ENCODE results near the gene LRTM1.

Gene LRTM1

DNA sequence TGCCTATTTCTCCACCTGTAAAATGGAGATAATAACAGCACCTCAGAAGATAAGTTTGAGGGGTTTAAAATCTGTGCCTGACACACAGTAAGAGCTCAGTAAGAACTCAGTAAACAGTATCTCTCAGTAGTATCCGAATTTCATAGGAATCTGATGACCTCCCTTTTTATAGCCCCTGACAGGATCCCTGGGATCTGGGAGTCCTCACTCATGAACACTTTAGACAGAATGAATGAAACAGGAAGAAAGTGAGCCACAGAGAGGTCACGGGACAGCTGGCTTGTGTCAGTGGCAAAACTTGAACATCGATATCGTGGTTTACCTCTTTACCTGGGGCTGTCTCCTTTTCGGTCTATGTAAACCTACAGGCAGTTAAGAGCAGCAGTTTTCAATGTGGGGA lies 51.2 kb downstream of the LRTM1 start:
- H3K4me3 ChIP-seq (ENCODE audit: low read depth, low read length) = no peak overlapping the region
- TF ChIP-seq, protein P1, sequence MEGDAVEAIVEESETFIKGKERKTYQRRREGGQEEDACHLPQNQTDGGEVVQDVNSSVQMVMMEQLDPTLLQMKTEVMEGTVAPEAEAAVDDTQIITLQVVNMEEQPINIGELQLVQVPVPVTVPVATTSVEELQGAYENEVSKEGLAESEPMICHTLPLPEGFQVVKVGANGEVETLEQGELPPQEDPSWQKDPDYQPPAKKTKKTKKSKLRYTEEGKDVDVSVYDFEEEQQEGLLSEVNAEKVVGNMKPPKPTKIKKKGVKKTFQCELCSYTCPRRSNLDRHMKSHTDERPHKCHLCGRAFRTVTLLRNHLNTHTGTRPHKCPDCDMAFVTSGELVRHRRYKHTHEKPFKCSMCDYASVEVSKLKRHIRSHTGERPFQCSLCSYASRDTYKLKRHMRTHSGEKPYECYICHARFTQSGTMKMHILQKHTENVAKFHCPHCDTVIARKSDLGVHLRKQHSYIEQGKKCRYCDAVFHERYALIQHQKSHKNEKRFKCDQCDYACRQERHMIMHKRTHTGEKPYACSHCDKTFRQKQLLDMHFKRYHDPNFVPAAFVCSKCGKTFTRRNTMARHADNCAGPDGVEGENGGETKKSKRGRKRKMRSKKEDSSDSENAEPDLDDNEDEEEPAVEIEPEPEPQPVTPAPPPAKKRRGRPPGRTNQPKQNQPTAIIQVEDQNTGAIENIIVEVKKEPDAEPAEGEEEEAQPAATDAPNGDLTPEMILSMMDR (IDR thresholded peaks at IDR 0.05; ENCODE audit: low read depth, low read length) = no peak
- no peak for DNase-seq
- H3K4me1 ChIP-seq = no peaks in the 10 kb centered on the region
- no peaks in the 10 kb centered on the region for H3K9me3 ChIP-seq
- no peaks in the 10 kb centered on the region for H3K36me3 ChIP-seq
- H3K27me3 ChIP-seq = no peaks in the 10 kb centered on the region

DNA sequence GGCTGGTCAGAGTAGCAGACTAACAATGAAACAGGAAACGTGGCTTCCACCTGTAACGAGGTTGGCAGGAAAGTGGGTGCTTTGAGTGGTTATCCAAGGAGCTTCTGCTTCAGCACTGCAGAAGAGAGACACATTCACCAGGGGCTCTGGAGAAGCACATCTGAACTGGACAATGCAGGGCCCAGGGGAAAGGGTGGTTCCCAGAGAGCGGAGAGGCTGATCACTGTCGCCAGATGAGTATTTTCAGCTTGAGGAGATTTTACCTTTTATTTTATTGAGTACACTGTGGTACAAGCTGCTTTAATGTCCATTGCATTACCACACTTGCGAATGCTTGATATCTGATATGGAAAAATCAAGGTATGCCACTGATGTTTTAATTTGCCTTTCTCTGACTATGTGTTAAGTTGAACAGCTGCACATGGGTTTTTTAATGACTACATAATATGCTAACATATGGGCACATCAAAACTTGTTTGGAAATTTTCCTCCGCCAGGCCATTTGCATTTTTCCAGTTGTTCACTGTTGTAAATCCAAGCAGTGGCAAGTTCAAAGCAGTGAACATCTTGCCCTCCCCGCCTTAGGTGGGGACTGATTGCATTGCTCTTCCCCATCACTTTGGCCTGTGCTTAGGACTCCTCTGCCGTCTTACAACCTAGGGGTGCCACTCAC lies 52.1 kb downstream of the LRTM1 start:
- Histone ChIP-seq H3K4me3 (ENCODE audit: low read depth, low read length) (no peak overlapping the region), H3K36me3 (no peaks in the 10 kb centered on the region), H3K27me3 (no peaks in the 10 kb centered on the region), H3K4me1 (no peaks in the 10 kb centered on the region), H3K9me3 (no peaks in the 10 kb centered on the region)
- TF ChIP-seq, protein P1 (IDR thresholded peaks at IDR 0.05; ENCODE audit: low read depth, low read length) = no peak
- DNase-seq = no peak

DNA sequence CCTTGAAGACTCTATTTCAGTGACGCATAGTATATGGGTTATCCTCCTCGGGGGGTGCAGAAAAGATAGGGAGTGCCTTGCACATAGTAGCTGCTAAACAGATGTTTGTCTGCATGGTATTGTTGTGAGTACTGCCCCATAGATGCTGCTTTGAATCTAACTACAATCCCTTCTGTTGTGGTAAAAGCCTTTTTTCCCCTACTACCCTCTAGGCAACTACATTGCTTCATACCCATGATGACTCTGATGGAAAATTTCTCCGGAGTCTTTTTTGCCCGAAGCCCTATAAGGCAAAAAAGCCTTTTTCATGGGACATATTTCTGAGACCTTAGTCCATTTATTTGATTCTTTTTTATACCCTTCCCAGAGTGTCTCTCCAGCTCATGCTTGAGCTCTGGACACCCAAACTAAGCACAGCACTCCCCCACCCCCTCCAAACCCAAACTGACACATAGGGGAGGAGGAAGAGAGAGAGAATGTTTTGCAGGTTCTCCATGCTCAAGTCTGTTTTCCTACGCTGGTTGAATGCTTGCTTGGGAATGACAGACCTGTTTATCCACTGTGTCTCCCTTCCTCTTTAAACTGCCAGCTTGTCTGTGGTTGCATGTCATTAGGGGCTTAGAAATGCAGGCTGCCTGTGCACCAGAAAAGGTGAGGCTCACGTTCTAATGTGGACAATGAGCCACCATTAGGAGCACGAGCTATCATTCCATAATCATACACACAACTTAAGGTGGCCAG lies 52.9 kb downstream of the LRTM1 start:
- Histone ChIP-seq H3K9me3 (no peaks in the 10 kb centered on the region), H3K27me3 (no peaks in the 10 kb centered on the region), H3K4me3 (ENCODE audit: low read depth, low read length) (no peak overlapping the region), H3K36me3 (no peaks in the 10 kb centered on the region), H3K4me1 (no peaks in the 10 kb centered on the region)
- TF ChIP-seq, protein P1 (IDR thresholded peaks at IDR 0.05; ENCODE audit: low read depth, low read length) = no peak
- no peak for DNase-seq

DNA sequence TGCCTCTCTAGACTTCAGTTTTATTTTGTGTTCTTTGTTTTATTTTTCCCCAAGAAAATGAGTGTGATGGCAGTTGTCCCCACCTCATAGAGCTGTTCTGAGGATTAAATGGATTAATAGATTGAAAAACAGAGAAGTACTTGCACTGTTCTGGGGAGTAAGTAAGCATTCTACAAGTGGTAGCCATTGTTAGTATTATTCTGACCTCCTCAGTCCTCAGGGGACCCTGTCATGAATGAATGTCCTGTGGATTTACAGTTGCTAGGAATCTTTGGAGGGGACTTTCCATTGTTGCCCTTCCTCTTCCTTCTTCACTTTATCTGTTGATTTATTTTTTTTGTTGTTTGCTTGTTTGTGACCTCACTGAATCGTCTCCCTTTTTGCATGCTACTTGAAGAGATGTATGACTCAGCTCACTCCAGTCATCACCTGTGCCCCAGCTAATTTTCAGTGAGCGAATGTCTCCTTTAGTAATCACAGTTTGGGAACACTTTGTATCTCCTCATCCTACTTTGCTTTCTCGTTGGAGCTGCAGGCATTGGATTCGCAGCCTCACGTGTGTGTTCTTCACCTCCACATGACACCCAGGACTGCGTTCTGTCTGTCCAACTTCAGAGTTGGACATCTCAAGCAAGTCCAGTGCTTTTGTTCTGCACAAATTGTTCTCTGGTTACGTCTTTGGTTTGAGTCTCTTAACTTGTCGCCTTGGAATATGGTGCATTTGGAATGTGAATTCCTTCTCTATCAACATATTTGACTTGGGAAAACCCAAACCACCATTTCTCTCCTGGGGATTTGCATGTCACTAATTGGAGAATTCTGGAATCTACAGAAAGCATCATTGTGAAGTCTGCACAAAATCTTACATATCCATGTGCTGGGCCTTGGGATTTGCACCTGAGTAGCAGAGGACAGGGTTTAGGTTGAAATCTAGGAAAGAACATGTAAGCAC lies 54.5 kb downstream of the LRTM1 start:
- H3K4me3 ChIP-seq (ENCODE audit: low read depth, low read length) = no peak overlapping the region
- H3K27me3 ChIP-seq = no peaks in the 10 kb centered on the region
- H3K36me3 ChIP-seq = no peaks in the 10 kb centered on the region
- TF ChIP-seq, protein P1 (IDR thresholded peaks at IDR 0.05; ENCODE audit: low read depth, low read length) = no peak
- no peaks in the 10 kb centered on the region for H3K4me1 ChIP-seq
- H3K9me3 ChIP-seq = no peaks in the 10 kb centered on the region
- no peak for DNase-seq

DNA sequence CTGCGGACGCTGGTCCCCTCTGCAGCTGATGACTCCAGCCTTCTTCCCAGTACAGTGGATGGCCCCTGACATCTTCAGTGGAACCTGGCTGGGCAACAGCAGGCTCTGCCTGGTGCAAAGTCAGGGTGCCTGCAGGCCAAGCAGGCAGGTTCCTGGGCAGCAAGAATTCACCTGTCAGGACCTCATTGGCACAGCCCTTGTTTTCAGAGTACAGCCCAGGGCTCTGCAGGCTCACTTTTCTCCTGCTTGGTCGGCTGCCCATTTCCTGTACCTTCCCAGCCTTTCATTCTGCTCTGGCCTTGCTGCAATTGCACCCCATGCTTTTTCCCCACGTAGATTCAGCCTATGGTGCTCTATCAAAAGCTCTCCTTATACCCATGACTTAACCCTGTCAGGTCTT lies 56.0 kb downstream of the LRTM1 start:
- H3K27me3 ChIP-seq = no peaks in the 10 kb centered on the region
- H3K9me3 ChIP-seq = no peaks in the 10 kb centered on the region
- DNase-seq = no peak
- TF ChIP-seq, protein P1 (IDR thresholded peaks at IDR 0.05; ENCODE audit: low read depth, low read length) = no peak
- H3K4me3 ChIP-seq (ENCODE audit: low read depth, low read length) = no peak overlapping the region
- no peaks in the 10 kb centered on the region for H3K36me3 ChIP-seq
- no peaks in the 10 kb centered on the region for H3K4me1 ChIP-seq
